ENCODE data around the gene IZUMO2. TPM values are rescaled to one million over a fixed set of nuclear protein-coding genes. Genes with fewer than 3 reads are reported as not detected.

IZUMO2 gene
- total and polyA plus RNA-seq, 7 donors: not detected

DNA sequence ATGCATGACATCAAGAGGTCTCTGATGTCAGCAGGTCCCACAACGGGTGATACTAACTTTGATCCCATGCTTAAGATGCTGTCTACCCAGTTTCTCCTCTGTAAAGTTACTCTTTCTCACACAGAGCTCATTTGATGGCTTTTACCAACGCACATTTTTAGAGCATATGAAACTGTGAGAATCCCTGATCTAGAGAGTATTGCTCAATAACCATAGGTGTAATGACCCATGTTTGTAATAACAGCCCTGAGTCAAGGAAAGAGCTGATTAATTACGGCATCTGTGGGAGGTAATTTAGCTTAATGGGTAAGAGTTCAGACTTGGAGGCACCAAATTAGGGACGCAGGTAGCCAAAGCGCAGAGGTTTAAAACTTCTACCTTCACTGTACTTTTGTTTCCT lies 18.0 kb upstream of the IZUMO2 start:
- Histone ChIP-seq H3K27ac (no peak overlapping the region), H3K36me3 (ENCODE audit: insufficient read depth in 1 of 2, low read depth in 1 of 2) (no peaks in the 10 kb centered on the region), H3K4me3 (no peak overlapping the region), H3K27me3 (ENCODE audit: insufficient read depth in 3 of 3, low read length in 2 of 3) (no peaks in the 10 kb centered on the region), H3K9me3 (no peaks in the 10 kb centered on the region), H3K4me1 (no peaks in the 10 kb centered on the region)
- 82 to 86% (median 85%) methylated on average over 5 of the region's 5 CpGs for WGBS, 3 donors
- ATAC-seq (no peak), DNase-seq (no peak)
- TF ChIP-seq, protein P1, sequence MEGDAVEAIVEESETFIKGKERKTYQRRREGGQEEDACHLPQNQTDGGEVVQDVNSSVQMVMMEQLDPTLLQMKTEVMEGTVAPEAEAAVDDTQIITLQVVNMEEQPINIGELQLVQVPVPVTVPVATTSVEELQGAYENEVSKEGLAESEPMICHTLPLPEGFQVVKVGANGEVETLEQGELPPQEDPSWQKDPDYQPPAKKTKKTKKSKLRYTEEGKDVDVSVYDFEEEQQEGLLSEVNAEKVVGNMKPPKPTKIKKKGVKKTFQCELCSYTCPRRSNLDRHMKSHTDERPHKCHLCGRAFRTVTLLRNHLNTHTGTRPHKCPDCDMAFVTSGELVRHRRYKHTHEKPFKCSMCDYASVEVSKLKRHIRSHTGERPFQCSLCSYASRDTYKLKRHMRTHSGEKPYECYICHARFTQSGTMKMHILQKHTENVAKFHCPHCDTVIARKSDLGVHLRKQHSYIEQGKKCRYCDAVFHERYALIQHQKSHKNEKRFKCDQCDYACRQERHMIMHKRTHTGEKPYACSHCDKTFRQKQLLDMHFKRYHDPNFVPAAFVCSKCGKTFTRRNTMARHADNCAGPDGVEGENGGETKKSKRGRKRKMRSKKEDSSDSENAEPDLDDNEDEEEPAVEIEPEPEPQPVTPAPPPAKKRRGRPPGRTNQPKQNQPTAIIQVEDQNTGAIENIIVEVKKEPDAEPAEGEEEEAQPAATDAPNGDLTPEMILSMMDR (IDR thresholded peaks at IDR 0.05): no peak
- intact Hi-C loops (cut with DNase I): no loop called here

DNA sequence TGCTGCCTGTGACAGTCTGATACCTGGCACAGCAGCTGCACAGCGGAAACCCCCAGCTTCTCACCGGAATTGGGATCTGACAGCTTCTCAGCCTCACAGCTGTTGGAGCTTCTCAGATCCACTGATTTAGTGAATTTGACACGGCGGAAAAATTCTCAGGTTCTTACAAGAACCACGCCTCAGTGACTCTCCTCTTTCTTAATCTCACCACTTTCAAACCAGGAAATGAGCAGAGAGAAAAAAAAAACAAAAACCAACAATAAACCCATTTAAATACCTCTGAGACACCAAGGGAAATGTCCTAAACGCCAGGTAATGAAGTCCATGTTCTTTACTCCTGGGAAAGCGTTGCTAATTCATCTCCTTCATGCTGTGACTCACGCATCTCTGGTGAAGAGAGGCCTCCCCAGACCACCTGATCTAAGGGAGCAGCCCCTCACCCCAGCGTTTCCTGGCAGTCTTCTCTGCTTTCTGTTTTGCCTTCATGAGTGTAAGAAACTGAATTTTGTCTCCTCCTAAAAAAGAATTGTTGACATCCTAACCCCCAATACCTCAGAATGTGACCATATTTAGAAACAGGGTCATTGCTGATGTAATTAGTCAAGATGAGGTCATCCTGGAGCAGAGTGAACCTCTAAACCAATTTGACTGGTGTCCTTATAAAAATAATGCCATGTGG lies 15.9 kb upstream of the IZUMO2 start:
- Histone ChIP-seq H3K36me3 (ENCODE audit: insufficient read depth in 1 of 2, low read depth in 1 of 2) (no peaks in the 10 kb centered on the region), H3K27ac (no peak overlapping the region), H3K27me3 (ENCODE audit: insufficient read depth in 3 of 3, low read length in 2 of 3) (peaks cover 0 to 2% (median 0%) of the 10 kb centered on the region in 3 donors), H3K4me3 (no peak overlapping the region), H3K4me1 (no peaks in the 10 kb centered on the region), H3K9me3 (no peaks in the 10 kb centered on the region)
- TF ChIP-seq, protein P1 (IDR thresholded peaks at IDR 0.05): no peak
- 30 to 41% (median 34%) methylated on average over 9 of the region's 9 CpGs for WGBS, 3 donors
- DNase-seq (no peak), ATAC-seq (no peak)
- intact Hi-C loops (cut with DNase I): no loop called here

DNA sequence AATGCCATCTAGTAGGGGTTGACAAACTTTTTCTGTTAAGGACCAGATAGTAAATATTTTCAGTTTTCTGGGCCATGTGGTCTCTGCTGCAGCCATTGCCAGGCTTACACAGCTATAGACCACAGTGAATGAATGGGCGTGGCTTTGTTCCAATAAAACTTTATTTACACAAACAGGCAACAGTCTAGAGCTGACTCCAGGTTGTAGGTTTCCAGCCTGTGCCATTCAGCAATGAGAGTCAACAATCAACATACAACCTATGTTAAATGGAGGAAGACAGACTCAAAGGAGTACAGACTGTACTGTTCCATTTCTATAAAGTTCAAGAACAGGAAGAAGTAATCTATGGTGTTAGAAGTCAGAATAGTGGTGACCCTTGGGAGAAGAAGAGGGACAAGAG lies 15.2 kb upstream of the IZUMO2 start:
- Histone ChIP-seq H3K27ac (no peak overlapping the region), H3K9me3 (no peaks in the 10 kb centered on the region), H3K36me3 (ENCODE audit: insufficient read depth in 1 of 2, low read depth in 1 of 2) (no peaks in the 10 kb centered on the region), H3K4me1 (no peaks in the 10 kb centered on the region), H3K27me3 (ENCODE audit: insufficient read depth in 3 of 3, low read length in 2 of 3) (peaks cover 0 to 2% (median 0%) of the 10 kb centered on the region in 3 donors), H3K4me3 (no peak overlapping the region)
- DNase-seq (no peak), ATAC-seq (no peak)
- TF ChIP-seq, protein P1 (IDR thresholded peaks at IDR 0.05): no peak
- intact Hi-C loops (cut with DNase I): no loop called here
- 58 to 70% (median 69%) methylated on average over 1 of the region's 1 CpG for WGBS, 3 donors

DNA sequence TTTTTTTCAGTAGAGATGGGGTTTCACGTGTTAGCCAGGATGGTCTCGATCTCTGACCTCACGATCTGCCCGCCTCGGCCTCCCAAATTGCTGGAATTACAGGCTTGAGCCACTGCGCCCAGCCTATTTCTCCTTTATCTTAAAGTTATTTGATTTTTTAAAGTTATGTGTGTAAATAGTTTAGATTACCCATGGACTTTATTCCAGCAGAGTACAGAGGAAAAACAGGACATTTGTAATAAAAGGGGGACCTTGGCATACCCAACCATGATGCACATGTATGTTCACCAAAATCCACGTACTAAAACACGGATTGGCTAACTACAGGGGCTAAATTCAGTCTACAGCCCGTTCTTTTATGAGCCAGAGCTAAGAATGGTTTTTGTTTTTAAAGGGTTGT lies 13.7 kb upstream of the IZUMO2 start:
- Histone ChIP-seq H3K27me3 (ENCODE audit: insufficient read depth in 3 of 3, low read length in 2 of 3) (peaks cover 0 to 2% (median 0%) of the 10 kb centered on the region in 3 donors), H3K9me3 (no peaks in the 10 kb centered on the region), H3K36me3 (ENCODE audit: insufficient read depth in 1 of 2, low read depth in 1 of 2) (no peaks in the 10 kb centered on the region), H3K4me1 (no peaks in the 10 kb centered on the region), H3K4me3 (no peak overlapping the region), H3K27ac (no peak overlapping the region)
- intact Hi-C loops (cut with DNase I): no loop called here
- WGBS, 3 donors: 87 to 92% (median 88%) methylated on average over 9 of the region's 9 CpGs
- TF ChIP-seq, protein P1 (IDR thresholded peaks at IDR 0.05): no peak
- ATAC-seq (no peak), DNase-seq (no peak)

DNA sequence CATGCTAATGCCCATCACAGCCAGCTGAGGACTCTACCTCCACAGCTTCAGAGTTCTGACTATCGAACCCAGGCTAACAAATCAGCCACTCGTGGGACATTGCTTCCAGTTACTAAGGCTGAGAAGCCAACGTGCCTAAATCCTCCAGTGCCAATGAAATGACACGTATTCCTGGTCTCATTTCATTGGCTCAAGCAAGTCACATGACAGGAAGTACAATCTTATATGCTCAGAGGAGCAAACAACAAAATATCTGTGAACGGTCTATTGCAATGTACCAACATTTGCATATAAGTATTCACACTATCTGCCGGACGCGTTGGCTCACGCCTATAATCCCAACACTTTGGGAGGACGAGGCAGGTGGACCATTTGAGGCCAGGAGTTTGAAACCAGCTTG lies 12.8 kb upstream of the IZUMO2 start:
- H3K9me3 ChIP-seq: no peaks in the 10 kb centered on the region
- H3K4me1 ChIP-seq: no peaks in the 10 kb centered on the region
- DNase-seq (no peak), ATAC-seq (no peak)
- TF ChIP-seq, protein P1 (IDR thresholded peaks at IDR 0.05): no peak
- 53 to 59% (median 56%) methylated on average over 10 of the region's 10 CpGs for WGBS, 3 donors
- H3K4me3 ChIP-seq: no peak overlapping the region
- intact Hi-C loops (cut with DNase I): no loop called here
- peaks cover 0 to 2% (median 0%) of the 10 kb centered on the region in 3 donors for H3K27me3 ChIP-seq (ENCODE audit: insufficient read depth in 3 of 3, low read length in 2 of 3)
- H3K36me3 ChIP-seq (ENCODE audit: insufficient read depth in 1 of 2, low read depth in 1 of 2): no peaks in the 10 kb centered on the region
- no peak overlapping the region for H3K27ac ChIP-seq

Measured in psoas muscle (tissue), 8 donors.